SJCRH30 (cell line): ENCODE results near the gene MINDY4. TPM values are rescaled to one million over a fixed set of nuclear protein-coding genes. Genes with fewer than 3 reads are reported as not detected.

ENCODE experiments used
- DNase-seq, 2 experiments: peaks; one replicate each; pipeline ENCODE4 v3.0.0-alpha.2; 2015 to 2020
- H3K27ac ChIP-seq: fragments of 250-450 bp; sonication (Bioruptor Pico); 2 replicates; pipeline ENCODE4 v1.5.1; 2020; ENCODE audit warnings: mild to moderate bottlenecking, moderate library complexity
- H3K27me3 ChIP-seq: fragments of 250-450 bp; sonication (Bioruptor Pico); 2 replicates; pipeline ENCODE4 v1.5.1; 2020; ENCODE audit warnings: mild to moderate bottlenecking, moderate library complexity
- H3K36me3 ChIP-seq: fragments of 250-450 bp; sonication (Bioruptor Pico); 2 replicates; pipeline ENCODE4 v1.5.1; 2020; ENCODE audit warnings: mild to moderate bottlenecking, moderate library complexity
- H3K4me1 ChIP-seq: fragments of 250-450 bp; sonication (Bioruptor Pico); 2 replicates; pipeline ENCODE4 v1.5.1; 2020; ENCODE audit warnings: mild to moderate bottlenecking, moderate library complexity
- H3K4me3 ChIP-seq: fragments of 250-450 bp; sonication (Bioruptor Pico); 2 replicates; pipeline ENCODE4 v1.5.1; 2020; ENCODE audit warnings: mild to moderate bottlenecking, moderate library complexity
- H3K9me3 ChIP-seq: fragments of 250-450 bp; sonication (Bioruptor Pico); replicated peaks from 2 replicates; pipeline ENCODE4 v1.5.1; 2020; ENCODE audit warnings: mild to moderate bottlenecking, moderate library complexity
- total RNA-seq: library from RNA; depleted of rRNA; stranded (reverse); fragments of >200 nt; shearing (Covaris generic); gene quantifications from 2 replicates; pipeline ENCODE4 v1.2.3, GENCODE V29; 2014

The MINDY4 gene
- total RNA-seq, 1 experiment from 2014 or later, result not detected

DNA sequence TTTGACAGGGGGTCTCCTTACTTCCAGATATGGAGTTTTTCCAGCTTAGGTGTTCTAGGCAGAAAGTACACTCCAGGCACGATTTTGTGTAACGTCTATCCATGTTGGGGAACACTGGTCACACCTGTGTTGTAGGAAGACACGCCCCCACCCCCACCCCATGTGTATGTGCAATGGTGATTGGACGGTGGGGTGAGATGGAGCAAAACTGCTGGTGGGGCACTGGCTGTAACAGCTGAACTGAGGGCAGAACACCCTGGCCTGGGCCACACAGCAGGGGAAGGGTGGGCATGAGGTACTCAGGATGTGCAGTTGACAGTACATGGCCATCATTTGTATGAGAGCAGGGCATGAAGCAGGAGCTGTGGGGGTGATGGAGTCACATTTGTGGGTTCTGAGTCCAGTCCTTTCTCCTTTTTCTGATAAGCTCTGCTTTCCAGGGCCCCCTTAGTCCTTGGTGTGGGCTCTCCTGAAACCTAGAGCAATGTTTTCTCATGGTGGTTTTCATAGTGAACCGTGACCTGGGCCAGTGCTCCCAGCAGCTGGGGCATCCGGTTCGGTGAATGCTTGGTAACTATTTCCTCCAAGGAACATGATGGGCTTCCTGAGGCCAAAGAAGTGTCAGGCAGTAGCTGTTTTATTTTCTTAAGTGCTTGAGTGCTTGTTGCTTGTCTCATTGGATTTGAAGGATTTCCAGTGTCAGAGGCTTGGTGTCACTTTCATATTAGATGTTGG, 77.1 kb downstream of the MINDY4 start:
- Histone ChIP-seq H3K4me1 (peaks cover 10% of the 10 kb centered on the region), H3K36me3 (no peaks in the 10 kb centered on the region), H3K27me3 (peaks cover 4% of the 10 kb centered on the region; the same call in 1 of the 2 replicates), H3K27ac (no peak overlapping the region), H3K9me3 (no peaks in the 10 kb centered on the region), H3K4me3 (no peak overlapping the region)
- no peak for DNase-seq

- H3K9me3 ChIP-seq, result no peaks in the 10 kb centered on the region
- no peak overlapping the region for H3K27ac ChIP-seq
- peaks cover 4% of the 10 kb centered on the region; the same call in 1 of the 2 replicates for H3K27me3 ChIP-seq
- H3K4me3 ChIP-seq, result no peak overlapping the region
- no peaks in the 10 kb centered on the region for H3K36me3 ChIP-seq
- peaks cover 19% of the 10 kb centered on the region for H3K4me1 ChIP-seq
- DNase-seq, result no peak
Observed at GRCh38 chr7:30849565-30849964, 78.3 kb downstream of the MINDY4 start.

DNA sequence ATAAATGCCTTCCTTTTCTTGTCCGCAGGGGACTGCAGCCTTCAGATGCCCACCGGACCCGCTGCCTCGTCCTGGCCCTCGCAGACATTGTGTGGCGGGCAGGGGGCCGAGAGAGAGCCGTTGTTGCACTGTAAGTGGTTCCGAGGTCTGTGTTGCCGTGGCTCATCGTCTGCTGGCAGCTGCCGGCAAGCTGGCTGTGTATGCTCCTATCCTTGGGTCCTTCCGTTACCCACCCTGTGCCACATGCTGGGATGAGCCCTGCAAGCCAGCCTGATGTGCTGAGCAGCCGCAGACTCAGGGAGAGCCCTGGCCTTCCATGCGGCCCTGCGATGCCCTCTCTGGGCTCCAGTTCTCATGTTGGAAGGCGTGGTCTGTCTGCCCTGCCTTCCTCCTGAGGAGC, 79.2 kb downstream of the MINDY4 start:
- no peak for DNase-seq
- peaks cover 19% of the 10 kb centered on the region for H3K4me1 ChIP-seq
- no peaks in the 10 kb centered on the region for H3K27me3 ChIP-seq
- H3K4me3 ChIP-seq, result no peak overlapping the region
- no peak overlapping the region for H3K27ac ChIP-seq
- no peaks in the 10 kb centered on the region for H3K36me3 ChIP-seq
- H3K9me3 ChIP-seq, result no peaks in the 10 kb centered on the region

- H3K36me3 ChIP-seq, result no peaks in the 10 kb centered on the region
- no peak overlapping the region for H3K27ac ChIP-seq
Observed at GRCh38 chr7:30851651-30852307, 80.6 kb downstream of the MINDY4 start.

DNA sequence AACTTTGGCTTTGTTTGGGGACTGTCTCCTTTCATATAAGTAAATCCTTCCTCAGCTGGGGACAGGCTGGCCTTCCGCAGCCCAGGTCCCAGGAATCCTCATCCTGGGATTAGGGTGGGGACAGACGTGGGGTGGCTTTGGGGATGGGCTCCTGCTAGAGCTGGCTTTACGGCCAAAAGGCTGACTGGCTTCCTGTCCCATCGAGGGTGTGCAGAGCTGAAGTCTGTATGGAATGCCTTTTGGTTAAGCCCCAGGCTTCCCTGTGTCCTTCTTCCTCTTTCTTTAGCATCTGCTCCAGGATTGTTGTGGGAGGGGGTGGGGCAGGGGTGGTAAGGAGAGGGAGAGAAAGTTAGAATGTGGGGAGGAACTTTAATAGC, 81.1 kb downstream of the MINDY4 start:
- H3K9me3 ChIP-seq, result no peaks in the 10 kb centered on the region
- peaks cover 19% of the 10 kb centered on the region for H3K4me1 ChIP-seq
- no peaks in the 10 kb centered on the region for H3K27me3 ChIP-seq
- H3K27ac ChIP-seq, result no peak overlapping the region
- H3K36me3 ChIP-seq, result no peaks in the 10 kb centered on the region
- peak in 1 of 2 experiments; percentile 26 for DNase-seq
- H3K4me3 ChIP-seq, result no peak overlapping the region

More at GRCh38 chr7:30851651-30852307, 80.6 kb downstream of the MINDY4 start:
- Histone ChIP-seq H3K27me3 (no peaks in the 10 kb centered on the region), H3K4me3 (no peak overlapping the region), H3K9me3 (no peaks in the 10 kb centered on the region), H3K4me1 (peaks cover 19% of the 10 kb centered on the region)
- DNase-seq, result no peak

DNA sequence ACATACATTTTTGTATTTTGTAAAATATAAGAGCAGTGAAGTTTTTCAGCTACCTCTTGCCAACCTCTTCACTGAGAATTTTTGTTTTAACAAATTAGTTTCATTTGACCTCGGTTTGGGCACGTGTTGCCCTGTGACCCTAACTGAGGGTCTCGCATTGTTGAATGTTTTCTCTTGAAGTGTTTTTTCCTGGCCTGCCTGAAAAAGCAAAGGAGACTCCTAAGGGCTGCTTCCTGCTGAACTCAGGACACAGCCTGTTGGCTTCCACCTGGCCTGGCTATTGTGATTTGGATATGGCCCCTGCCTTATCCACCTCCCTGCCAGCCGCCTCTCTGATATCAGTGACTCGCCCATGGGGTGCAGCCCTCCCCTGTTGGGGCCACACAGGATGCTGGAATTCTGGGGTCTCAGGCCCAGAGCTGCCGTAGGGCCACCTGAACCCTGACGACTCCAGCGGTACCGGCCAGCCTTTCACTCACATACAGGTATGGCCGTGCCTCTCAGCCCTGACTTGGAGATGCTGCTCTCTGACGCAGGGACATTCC, 81.6 kb downstream of the MINDY4 start:
- Histone ChIP-seq H3K9me3 (no peaks in the 10 kb centered on the region), H3K4me1 (peaks cover 19% of the 10 kb centered on the region), H3K4me3 (no peak overlapping the region), H3K27me3 (no peaks in the 10 kb centered on the region), H3K27ac (no peak overlapping the region), H3K36me3 (no peaks in the 10 kb centered on the region)
- DNase-seq, result no peak

- peak overlapping the region; percentile 29; the same call in 1 of the 2 replicates for H3K27ac ChIP-seq
- H3K27me3 ChIP-seq, result no peaks in the 10 kb centered on the region
- peaks cover 19% of the 10 kb centered on the region for H3K4me1 ChIP-seq
- no peaks in the 10 kb centered on the region for H3K36me3 ChIP-seq
- H3K9me3 ChIP-seq, result no peaks in the 10 kb centered on the region
- no peak overlapping the region for H3K4me3 ChIP-seq
- DNase-seq, result peak; percentile 54 to 69
Observed at GRCh38 chr7:30853576-30853975, 82.4 kb downstream of the MINDY4 start.

DNA sequence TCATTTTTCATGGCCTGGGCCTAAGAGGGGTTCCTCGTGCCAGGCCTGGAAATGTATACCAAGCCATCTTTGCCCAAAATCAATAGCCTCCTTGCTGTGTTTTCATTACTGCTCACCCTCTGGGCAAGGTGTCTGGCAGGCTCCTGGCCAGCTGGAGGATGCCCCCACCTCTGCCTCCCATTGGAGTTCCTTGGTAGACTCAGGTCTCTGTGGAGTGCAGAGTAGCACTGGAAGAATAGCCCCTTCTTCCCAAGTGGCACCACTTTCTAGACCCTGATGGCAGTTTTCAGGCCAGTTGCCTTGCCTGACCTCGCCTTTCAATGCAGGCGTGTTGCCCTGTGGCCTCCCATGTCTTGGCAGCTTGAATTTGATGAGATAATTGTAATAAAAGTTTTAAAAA, 84.7 kb downstream of the MINDY4 start:
- no peak for DNase-seq
- H3K27me3 ChIP-seq, result 0 out of 2 replicates have a peak, but pooled peaks cover 4% of the 10 kb centered on the region
- peaks cover 19% of the 10 kb centered on the region for H3K4me1 ChIP-seq
- no peak overlapping the region for H3K27ac ChIP-seq
- H3K4me3 ChIP-seq, result no peak overlapping the region
- H3K9me3 ChIP-seq, result no peaks in the 10 kb centered on the region
- no peaks in the 10 kb centered on the region for H3K36me3 ChIP-seq

- DNase-seq, result no peak
- Histone ChIP-seq H3K27ac (no peak overlapping the region), H3K27me3 (peaks cover 19% of the 10 kb centered on the region), H3K4me1 (peaks cover 7% of the 10 kb centered on the region; the same call in 1 of the 2 replicates), H3K9me3 (no peaks in the 10 kb centered on the region), H3K36me3 (no peaks in the 10 kb centered on the region), H3K4me3 (no peak overlapping the region)
Observed at GRCh38 chr7:30858576-30858975, 87.4 kb downstream of the MINDY4 start.

GRCh38 chr7:30859202-30859939, 88.2 kb downstream of the MINDY4 start:
- H3K4me1 ChIP-seq, result no peaks in the 10 kb centered on the region
- no peak overlapping the region for H3K4me3 ChIP-seq

DNA sequence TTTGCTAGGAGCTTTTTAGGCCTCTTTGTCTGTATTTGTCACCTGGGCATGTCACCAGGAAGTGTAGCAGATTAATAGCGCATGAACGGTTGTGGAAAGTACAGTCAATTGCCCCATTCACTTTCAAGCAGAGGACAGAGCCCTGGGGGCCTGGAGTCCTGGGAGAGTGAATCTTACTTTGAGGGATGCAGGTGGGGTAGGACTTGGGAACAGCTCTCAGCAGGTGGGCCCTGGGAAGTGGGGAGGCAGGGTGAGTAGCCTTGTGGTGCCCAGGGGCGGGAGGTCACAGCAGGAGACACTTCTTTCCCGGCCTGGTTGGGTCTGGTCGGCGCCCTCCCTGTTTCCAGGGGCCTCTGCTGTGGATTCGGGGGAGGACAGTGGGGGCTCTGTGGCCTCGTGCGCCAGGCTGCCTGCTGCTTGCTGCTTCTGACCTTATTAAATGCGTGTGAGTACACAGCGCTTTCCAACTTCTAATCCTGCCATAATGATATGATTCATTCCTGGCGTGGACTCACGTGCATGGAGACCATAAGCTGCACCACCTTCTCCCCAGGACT, 88.8 kb downstream of the MINDY4 start:
- Histone ChIP-seq H3K36me3 (no peaks in the 10 kb centered on the region), H3K4me1 (no peaks in the 10 kb centered on the region), H3K27me3 (peaks cover 19% of the 10 kb centered on the region), H3K9me3 (no peaks in the 10 kb centered on the region), H3K27ac (no peak overlapping the region), H3K4me3 (no peak overlapping the region)
- DNase-seq, result no peak

More at GRCh38 chr7:30859202-30859939, 88.2 kb downstream of the MINDY4 start:
- no peak for DNase-seq
- H3K36me3 ChIP-seq, result no peaks in the 10 kb centered on the region
- H3K9me3 ChIP-seq, result no peaks in the 10 kb centered on the region
- peaks cover 19% of the 10 kb centered on the region for H3K27me3 ChIP-seq
- no peak overlapping the region for H3K27ac ChIP-seq

- Histone ChIP-seq H3K27me3 (peaks cover 19% of the 10 kb centered on the region), H3K4me1 (no peaks in the 10 kb centered on the region), H3K36me3 (no peaks in the 10 kb centered on the region), H3K4me3 (no peak overlapping the region), H3K9me3 (no peaks in the 10 kb centered on the region), H3K27ac (no peak overlapping the region)
- DNase-seq, result no peak
Observed at GRCh38 chr7:30861612-30862011, 90.4 kb downstream of the MINDY4 start.

DNA sequence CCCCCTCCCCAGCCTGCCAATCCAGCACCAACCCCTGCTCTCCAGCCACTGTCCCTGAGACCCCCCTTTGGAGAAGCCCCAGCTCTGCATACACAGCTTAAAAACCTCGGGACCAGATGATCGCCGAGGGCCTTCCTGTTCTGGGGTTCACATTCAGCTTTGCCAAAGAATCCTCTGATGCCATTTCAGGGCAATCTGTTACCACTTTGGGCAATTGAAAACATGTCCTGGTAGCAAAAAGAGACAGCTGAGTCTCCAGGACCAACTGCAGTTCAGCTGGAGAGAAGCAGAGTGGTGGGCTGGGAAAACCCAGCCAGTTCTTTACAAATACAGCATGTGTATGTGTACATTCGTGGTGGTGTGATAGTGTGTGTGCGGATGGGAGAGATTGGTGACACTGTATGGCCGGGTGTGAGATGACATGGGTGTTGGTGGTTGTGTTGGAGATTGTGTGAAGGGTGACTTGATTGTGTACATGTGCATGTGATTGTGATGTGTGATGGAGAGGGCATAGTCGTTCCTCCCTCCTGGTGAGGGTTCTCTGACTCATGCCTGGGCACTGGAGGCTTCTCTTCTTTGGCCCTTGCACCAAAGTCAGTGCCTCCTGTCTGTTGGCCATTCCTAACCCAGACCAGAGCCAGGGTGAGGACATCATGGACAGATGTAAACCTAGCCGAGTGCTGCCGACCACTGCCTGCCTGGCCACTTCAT, 91.9 kb downstream of the MINDY4 start:
- Histone ChIP-seq H3K4me3 (no peak overlapping the region), H3K36me3 (no peaks in the 10 kb centered on the region), H3K4me1 (no peaks in the 10 kb centered on the region), H3K27ac (no peak overlapping the region), H3K27me3 (peaks cover 23% of the 10 kb centered on the region), H3K9me3 (no peaks in the 10 kb centered on the region)
- DNase-seq, result no peak

GRCh38 chr7:30863706-30864035, 92.5 kb downstream of the MINDY4 start:
- no peak for DNase-seq
- Histone ChIP-seq H3K4me1 (no peaks in the 10 kb centered on the region), H3K27ac (no peak overlapping the region)

More at GRCh38 chr7:30863706-30864035, 92.5 kb downstream of the MINDY4 start:
- no peak overlapping the region for H3K4me3 ChIP-seq
- peaks cover 23% of the 10 kb centered on the region for H3K27me3 ChIP-seq
- H3K36me3 ChIP-seq, result no peaks in the 10 kb centered on the region
- H3K9me3 ChIP-seq, result no peaks in the 10 kb centered on the region
